H9 (cell line): Measurements from ENCODE around the gene SCN1B. TPM values are rescaled to one million over a fixed set of nuclear protein-coding genes. Genes with fewer than 3 reads are reported as not detected.

Source experiments
- DNase-seq: peaks from one replicate; pipeline ENCODE4 v3.0.0-alpha.2; 2017
- H2AFZ ChIP-seq: one replicate; pipeline ENCODE4 v1.6.1; 2013; ENCODE audit warnings: mild to moderate bottlenecking, low read length, control low read depth, moderate library complexity
- H2AK5ac ChIP-seq: 2 replicates; pipeline ENCODE4 v1.6.1; 2013; ENCODE audit warnings: low read length, control low read depth, mixed read lengths; ENCODE audit not compliant: insufficient read length
- H2BK120ac ChIP-seq: one replicate; pipeline ENCODE4 v1.6.1; 2013; ENCODE audit warnings: low read depth, mild to moderate bottlenecking, low read length, control low read depth, inconsistent platforms; ENCODE audit not compliant: poor library complexity, severe bottlenecking
- H2BK12ac ChIP-seq: 2 replicates; pipeline ENCODE4 v1.6.1; 2013; ENCODE audit warnings: low read length, control low read depth, mixed read lengths, low read depth; ENCODE audit not compliant: insufficient read length
- H2BK15ac ChIP-seq: 2 replicates; pipeline ENCODE4 v1.6.1; 2013; ENCODE audit warnings: low read depth, low read length, control low read depth
- H2BK20ac ChIP-seq: one replicate; pipeline ENCODE4 v1.6.1; 2013; ENCODE audit warnings: low read depth, mild to moderate bottlenecking, low read length, control low read depth, inconsistent platforms; ENCODE audit not compliant: poor library complexity, severe bottlenecking
- H2BK5ac ChIP-seq: 2 replicates; pipeline ENCODE4 v1.6.1; 2013; ENCODE audit warnings: low read length, control low read depth, mixed read lengths; ENCODE audit not compliant: insufficient read length
- H3K14ac ChIP-seq: 2 replicates; pipeline ENCODE4 v1.6.1; 2013; ENCODE audit warnings: low read length, control low read depth; ENCODE audit not compliant: insufficient read depth
- H3K18ac ChIP-seq: 2 replicates; pipeline ENCODE4 v1.6.1; 2013; ENCODE audit warnings: low read depth, mild to moderate bottlenecking, mixed read lengths, low read length, control low read depth; ENCODE audit not compliant: insufficient read length
- H3K23ac ChIP-seq: 2 replicates; pipeline ENCODE4 v1.6.1; 2013; ENCODE audit warnings: low read length, control low read depth, mixed read lengths, low read depth; ENCODE audit not compliant: insufficient read length
- H3K23me2 ChIP-seq: 2 replicates; pipeline ENCODE4 v1.6.1; 2013; ENCODE audit warnings: low read depth, mild to moderate bottlenecking, mixed read lengths, low read length, control low read depth; ENCODE audit not compliant: insufficient read length, poor library complexity, severe bottlenecking
- H3K27ac ChIP-seq: 2 replicates; pipeline ENCODE4 v1.5.1; 2013; ENCODE audit warnings: low read length, control low read depth, mixed read lengths, low read depth; ENCODE audit not compliant: insufficient read length
- H3K27me3 ChIP-seq: 2 replicates; pipeline ENCODE4 v1.6.1; 2013; ENCODE audit warnings: low read length, control low read depth, inconsistent platforms; ENCODE audit not compliant: insufficient read depth
- H3K4ac ChIP-seq: 2 replicates; pipeline ENCODE4 v1.6.1; 2013; ENCODE audit warnings: low read depth, mild to moderate bottlenecking, control low read depth, inconsistent platforms, low read length, moderate library complexity
- H3K4me1 ChIP-seq: 2 replicates; pipeline ENCODE4 v1.6.1; 2013; ENCODE audit warnings: low read length, control low read depth, inconsistent platforms; ENCODE audit not compliant: insufficient read depth
- H3K4me2 ChIP-seq: 2 replicates; pipeline ENCODE4 v1.6.1; 2013; ENCODE audit warnings: low read length, control low read depth, mixed read lengths; ENCODE audit not compliant: insufficient read length, insufficient read depth
- H3K56ac ChIP-seq: 2 replicates; pipeline ENCODE4 v1.6.1; 2013; ENCODE audit warnings: low read depth, mild to moderate bottlenecking, mixed read lengths, low read length, control low read depth; ENCODE audit not compliant: insufficient read length
- H3K79me1 ChIP-seq: 2 replicates; pipeline ENCODE4 v1.6.1; 2013; ENCODE audit warnings: low read depth, mild to moderate bottlenecking, moderate library complexity, low read length, control low read depth, inconsistent platforms; ENCODE audit not compliant: insufficient read depth, poor library complexity, severe bottlenecking
- H3K79me2 ChIP-seq: 2 replicates; pipeline ENCODE4 v1.6.1; 2013; ENCODE audit warnings: low read length, control low read depth, inconsistent platforms; ENCODE audit not compliant: insufficient read depth
- H3K9ac ChIP-seq: 2 replicates; pipeline ENCODE4 v1.6.1; 2013; ENCODE audit warnings: low read length, control low read depth, mixed read lengths; ENCODE audit not compliant: insufficient read length; ENCODE audit errors: extremely low read depth
- H3K9me3 ChIP-seq: one replicate; pipeline ENCODE4 v1.6.1; 2013; ENCODE audit warnings: low read depth, low read length, inconsistent platforms; ENCODE audit not compliant: control insufficient read depth
- H3T11ph ChIP-seq: one replicate; pipeline ENCODE4 v1.6.1; 2013; ENCODE audit warnings: mild to moderate bottlenecking, low read length, control low read depth, inconsistent platforms
- H4K20me1 ChIP-seq: one replicate; pipeline ENCODE4 v1.6.1; 2013; ENCODE audit not compliant: control insufficient read depth, insufficient read length, insufficient read depth
- H4K5ac ChIP-seq: 2 replicates; pipeline ENCODE4 v1.6.1; 2013; ENCODE audit warnings: low read depth, mild to moderate bottlenecking, mixed read lengths, low read length, control low read depth; ENCODE audit not compliant: insufficient read length
- H4K8ac ChIP-seq: replicated peaks from 2 replicates; pipeline ENCODE4 v1.6.1; 2013; ENCODE audit warnings: low read length, control low read depth, mixed read lengths, low read depth; ENCODE audit not compliant: insufficient read length
- H4K91ac ChIP-seq: 2 replicates; pipeline ENCODE4 v1.6.1; 2013; ENCODE audit warnings: low read depth, mild to moderate bottlenecking, moderate library complexity, mixed read lengths, low read length, control low read depth; ENCODE audit not compliant: insufficient read length
- H3K27ac Mint-ChIP-seq, 3 experiments: 2 replicates in 2 of 3; 3 replicates in 1 of 3; pipeline ENCODE4 v1.8.0; 2020 to 2021; ENCODE audit warnings: mixed read lengths in 3 of 3, mild to moderate bottlenecking in 1 of 3, moderate library complexity in 1 of 3
- H3K27me3 Mint-ChIP-seq: 2 replicates; pipeline ENCODE4 v1.8.0; 2021; ENCODE audit warnings: low read depth, mild to moderate bottlenecking, moderate library complexity, mixed read lengths
- H3K36me3 Mint-ChIP-seq, 3 experiments: 2 replicates in 2 of 3; 3 replicates in 1 of 3; pipeline ENCODE4 v1.8.0; 2020 to 2021; ENCODE audit warnings: low read depth in 3 of 3, mixed read lengths in 3 of 3; ENCODE audit not compliant: insufficient read depth in 1 of 3
- H3K4me1 Mint-ChIP-seq, 2 experiments: 2 replicates each; pipeline ENCODE4 v1.8.0; 2020; ENCODE audit warnings: mixed read lengths in 2 of 2
- H3K4me3 Mint-ChIP-seq, 2 experiments: 2 replicates in 1 of 2; 3 replicates in 1 of 2; pipeline ENCODE4 v1.8.0; 2020 to 2021; ENCODE audit warnings: mild to moderate bottlenecking in 2 of 2, mixed read lengths in 2 of 2, moderate library complexity in 1 of 2
- H3K9me3 Mint-ChIP-seq, 2 experiments: 2 replicates in 1 of 2; 3 replicates in 1 of 2; pipeline ENCODE4 v1.8.0; 2020; ENCODE audit warnings: mild to moderate bottlenecking in 2 of 2, mixed read lengths in 2 of 2, moderate library complexity in 1 of 2
- WGBS: extraction: QIAGEN DNeasy Blood & Tissue Kit; methylation state at CpG from one replicate; pipeline ENCODE4 v1.1.7; 2013; ENCODE audit warnings: missing lambda C conversion rate, low lambda C conversion rate, mixed read lengths; ENCODE audit not compliant: insufficient read length; ENCODE audit errors: extremely low coverage; 5-methylcytosine and 5-hydroxymethylcytosine counted together
- total RNA-seq: library from RNA; stranded (reverse); gene quantifications from 2 replicates; pipeline ENCODE4 v1.2.1, GENCODE V29; 2021
- TF ChIP-seq, protein P1 (sequence below): fragments of 200-600 bp; sonication (generic); conservative IDR thresholded peaks from 3 replicates; pipeline ENCODE4 v1.8.0; 2021; ENCODE audit warnings: antibody characterized with exemption, mild to moderate bottlenecking

The SCN1B gene
- total RNA-seq, 1 experiment from 2014 or later, result 3.8 TPM

DNA sequence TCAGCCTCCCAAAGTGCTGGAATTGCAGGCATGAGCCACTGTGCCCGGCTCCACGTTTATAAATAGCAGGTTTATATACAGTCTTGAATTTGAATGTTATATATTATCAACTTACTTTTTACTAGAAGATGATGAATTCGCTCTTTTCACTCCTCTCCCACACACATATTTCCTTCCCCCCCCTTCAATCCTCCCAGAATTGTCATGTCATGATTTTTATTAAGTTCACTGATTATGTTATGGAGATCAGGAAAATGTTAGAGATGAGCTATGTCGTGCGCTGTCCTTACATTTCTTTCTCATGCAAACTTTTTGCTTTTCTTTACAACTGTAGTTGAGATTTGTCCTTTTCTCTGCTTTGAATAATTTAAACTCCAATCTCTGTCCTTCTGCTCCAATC is 48.0 kb upstream of the SCN1B start:
- H3K23me2 ChIP-seq, result no peaks in the 10 kb centered on the region
- no CpG with 5 or more reads among the region's 5 CpGs for WGBS
- H3T11ph ChIP-seq, result no peak overlapping the region
- TF ChIP-seq, protein P1, sequence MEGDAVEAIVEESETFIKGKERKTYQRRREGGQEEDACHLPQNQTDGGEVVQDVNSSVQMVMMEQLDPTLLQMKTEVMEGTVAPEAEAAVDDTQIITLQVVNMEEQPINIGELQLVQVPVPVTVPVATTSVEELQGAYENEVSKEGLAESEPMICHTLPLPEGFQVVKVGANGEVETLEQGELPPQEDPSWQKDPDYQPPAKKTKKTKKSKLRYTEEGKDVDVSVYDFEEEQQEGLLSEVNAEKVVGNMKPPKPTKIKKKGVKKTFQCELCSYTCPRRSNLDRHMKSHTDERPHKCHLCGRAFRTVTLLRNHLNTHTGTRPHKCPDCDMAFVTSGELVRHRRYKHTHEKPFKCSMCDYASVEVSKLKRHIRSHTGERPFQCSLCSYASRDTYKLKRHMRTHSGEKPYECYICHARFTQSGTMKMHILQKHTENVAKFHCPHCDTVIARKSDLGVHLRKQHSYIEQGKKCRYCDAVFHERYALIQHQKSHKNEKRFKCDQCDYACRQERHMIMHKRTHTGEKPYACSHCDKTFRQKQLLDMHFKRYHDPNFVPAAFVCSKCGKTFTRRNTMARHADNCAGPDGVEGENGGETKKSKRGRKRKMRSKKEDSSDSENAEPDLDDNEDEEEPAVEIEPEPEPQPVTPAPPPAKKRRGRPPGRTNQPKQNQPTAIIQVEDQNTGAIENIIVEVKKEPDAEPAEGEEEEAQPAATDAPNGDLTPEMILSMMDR, result no peak
- Mint-ChIP-seq H3K27ac (0 out of 7 replicates have a peak overlapping the region, but pooled peaks of 1 of the 3 experiments have one; percentile 1), H3K4me1 (peaks cover 9% of the 10 kb centered on the region in 2 experiments), H3K9me3 (peaks cover 6 to 12% of the 10 kb centered on the region in 2 experiments; a peak in 4 of 5 replicates), H3K36me3 (peaks cover 0 to 5% (median 0%) of the 10 kb centered on the region in 3 experiments; a peak in 3 of 7 replicates), H3K4me3 (no peak overlapping the region), H3K27me3 (no peaks in the 10 kb centered on the region; the same call in 1 of the 2 replicates)
- no peak overlapping the region for H2BK120ac ChIP-seq
- no peak overlapping the region for H2BK20ac ChIP-seq
- no peak overlapping the region for H3K14ac ChIP-seq
- H3K79me1 ChIP-seq, result no peaks in the 10 kb centered on the region
- H4K20me1 ChIP-seq, result no peaks in the 10 kb centered on the region
- H3K23ac ChIP-seq, result no peak overlapping the region
- no peaks in the 10 kb centered on the region for H3K27me3 ChIP-seq
- H4K8ac ChIP-seq, result no peak overlapping the region
- no peak overlapping the region for H3K56ac ChIP-seq
- H4K91ac ChIP-seq, result no peak overlapping the region
- no peaks in the 10 kb centered on the region for H3K79me2 ChIP-seq
- no peak overlapping the region for H3K9ac ChIP-seq
- H3K9me3 ChIP-seq, result no peaks in the 10 kb centered on the region
- H3K4me1 ChIP-seq, result peaks cover 5% of the 10 kb centered on the region; the same call in 1 of the 2 replicates
- no peak overlapping the region for H2BK5ac ChIP-seq
- no peak overlapping the region for H3K27ac ChIP-seq
- no peak overlapping the region for H2AK5ac ChIP-seq
- H2BK12ac ChIP-seq, result no peak overlapping the region
- H3K4me2 ChIP-seq, result no peak overlapping the region
- no peak overlapping the region for H4K5ac ChIP-seq
- no peak overlapping the region for H3K4ac ChIP-seq
- no peak overlapping the region for H3K18ac ChIP-seq
- H2BK15ac ChIP-seq, result no peak overlapping the region
- no peak overlapping the region for H2AFZ ChIP-seq
- DNase-seq, result no peak
